Endothelial cell of umbilical vein (primary cell): ENCODE results near the gene MAPK8IP2. TPM values are rescaled to one million over a fixed set of nuclear protein-coding genes. Genes with fewer than 3 reads are reported as not detected.
"Not testable (repeated sequence)": the region's sequence is repeated elsewhere in the genome, so short reads cannot be mapped to it uniquely, and the experiment has no call there.

Experiments
- BruUV-seq: library from RNA; stranded (reverse); fragments of 400-500 nt; replicated peaks from 2 replicates; lab custom pipeline; 2021; lab: Mats Ljungman, UMichigan
- CTCF ChIA-PET: fragments of 300-600, 350-600 bp; sonication (Branson Sonifier 250); formaldehyde crosslinking; loops from one replicate; lab custom pipeline; 2021; ENCODE audit warnings: antibody characterized with exemption, inconsistent platforms; lab: Charles Lee
- POLR2A ChIA-PET: fragments of 300-600, 350-600 bp; sonication (Branson Sonifier 250); formaldehyde crosslinking; loops from one replicate; lab custom pipeline; 2021; ENCODE audit warnings: antibody characterized with exemption, inconsistent platforms; lab: Charles Lee
- DNase-seq: peaks from one replicate; pipeline ENCODE4 v3.0.0-alpha.2; 2011; ENCODE audit warnings: low read depth, low spot score
- FAIRE-seq: peaks from 2 replicates; lab custom pipeline; 2011; peaks lifted over from hg19 to GRCh38; lab: Jason Lieb, UNC
- H2AFZ ChIP-seq: 2 replicates; pipeline ENCODE4 v1.6.0; 2012; ENCODE audit warnings: low read depth, low read length, control low read depth, inconsistent platforms
- H3K27ac ChIP-seq: 2 replicates; pipeline ENCODE4 v1.5.1; 2011; ENCODE audit warnings: low read depth, mild to moderate bottlenecking, control low read depth, low read length, moderate library complexity; ENCODE audit not compliant: insufficient read depth
- H3K27me3 ChIP-seq, 2 experiments: 2 replicates each; pipeline versions ENCODE4 v1.6.0 to v1.6.1; 2011; ENCODE audit warnings: low read length in 2 of 2, mixed read lengths in 1 of 2; ENCODE audit not compliant: control insufficient read depth in 2 of 2, insufficient read depth in 2 of 2
- H3K36me3 ChIP-seq, 2 experiments: 2 replicates in 1 of 2; 3 replicates in 1 of 2; pipeline ENCODE4 v1.5.1; 2011; ENCODE audit warnings: low read length in 2 of 2, mild to moderate bottlenecking in 1 of 2, moderate library complexity in 1 of 2; ENCODE audit not compliant: control insufficient read depth in 2 of 2, insufficient read depth in 2 of 2; ENCODE audit errors: extremely low read depth in 1 of 2
- H3K4me1 ChIP-seq: 3 replicates; pipeline ENCODE4 v1.5.1; 2011; ENCODE audit warnings: mild to moderate bottlenecking, low read length; ENCODE audit not compliant: control insufficient read depth, insufficient read depth; ENCODE audit errors: extremely low read depth
- H3K4me2 ChIP-seq: 2 replicates; pipeline ENCODE4 v1.6.1; 2011; ENCODE audit warnings: low read length, control low read depth, mixed read lengths; ENCODE audit not compliant: insufficient read depth
- H3K4me3 ChIP-seq, 3 experiments: fragments of 200-600 bp in 1 of 3; sonication (generic), shearing (Covaris generic) in 1 of 3; replicated peaks in 1 of 3; 2 replicates each; pipeline ENCODE4 v1.5.1; 2011 to 2016; ENCODE audit warnings: control low read depth in 3 of 3, low read length in 3 of 3, mild to moderate bottlenecking in 2 of 3, inconsistent platforms in 1 of 3, low read depth in 1 of 3, moderate library complexity in 1 of 3; ENCODE audit not compliant: insufficient read depth in 1 of 3
- H3K79me2 ChIP-seq: 2 replicates; pipeline ENCODE4 v1.6.0; 2012; ENCODE audit warnings: low read length, inconsistent platforms; ENCODE audit not compliant: control insufficient read depth, insufficient read depth
- H3K9ac ChIP-seq: replicated peaks from 2 replicates; pipeline ENCODE3; 2011; ENCODE audit warnings: low read length, control low read depth; ENCODE audit not compliant: insufficient read depth; ENCODE audit errors: extremely low read depth
- H3K9me1 ChIP-seq: replicated peaks from 3 replicates; pipeline ENCODE4 v1.6.0; 2011; ENCODE audit warnings: mild to moderate bottlenecking, low read length; ENCODE audit not compliant: control insufficient read depth, insufficient read depth; ENCODE audit errors: extremely low read depth
- H3K9me3 ChIP-seq: replicated peaks from 2 replicates; pipeline ENCODE4 v1.5.1; 2012; ENCODE audit warnings: low read length, inconsistent platforms; ENCODE audit not compliant: control insufficient read depth, insufficient read depth
- H4K20me1 ChIP-seq: replicated peaks from 2 replicates; pipeline ENCODE3; 2011; ENCODE audit warnings: mild to moderate bottlenecking, low read length; ENCODE audit not compliant: control insufficient read depth, insufficient read depth; ENCODE audit errors: extremely low read depth
- EZH2 ChIP-seq: IDR thresholded peaks from 2 replicates; pipeline ENCODE4 v1.6.1; 2012; ENCODE audit warnings: borderline replicate concordance, low read depth, mild to moderate bottlenecking, moderate library complexity, low read length, inconsistent platforms; ENCODE audit not compliant: severe bottlenecking
- FOS ChIP-seq: IDR thresholded peaks from 2 replicates; pipeline ENCODE4 v1.6.1; 2011; ENCODE audit warnings: mild to moderate bottlenecking, low read length, moderate library complexity, borderline replicate concordance; ENCODE audit not compliant: insufficient read depth
- GATA2 ChIP-seq: IDR thresholded peaks from 2 replicates; pipeline ENCODE4 v1.7.0; 2011; ENCODE audit warnings: low read depth, mild to moderate bottlenecking, moderate library complexity, mixed read lengths, low read length; ENCODE audit not compliant: insufficient read length, insufficient read depth
- JUN ChIP-seq: IDR thresholded peaks from 2 replicates; pipeline ENCODE4 v1.6.1; 2011; ENCODE audit warnings: borderline replicate concordance, low read depth; ENCODE audit not compliant: insufficient read length, insufficient read depth
- MAX ChIP-seq: IDR thresholded peaks from 2 replicates; pipeline ENCODE4 v1.6.1; 2011; ENCODE audit not compliant: insufficient read depth, insufficient read length
- MYC ChIP-seq: IDR thresholded peaks from one replicate; pipeline ENCODE4 v1.6.1; 2011; ENCODE audit warnings: mild to moderate bottlenecking, low read depth, low read length
- POLR2A ChIP-seq: IDR thresholded peaks from 2 replicates; pipeline ENCODE4 v1.6.1; 2012; ENCODE audit warnings: low read depth, mild to moderate bottlenecking, control low read depth, low read length
- POLR2AphosphoS5 ChIP-seq: IDR thresholded peaks from 2 replicates; pipeline ENCODE4 v1.6.1; 2012; ENCODE audit warnings: low read depth, mild to moderate bottlenecking, control low read depth, low read length, moderate library complexity; ENCODE audit not compliant: insufficient read depth
- dilution Hi-C: fragments of 300-500 bp; cut with MboI; formaldehyde crosslinking; loops from one replicate; pipeline ENCODE4 v1.15.0; 2019; ENCODE audit warnings: low sequenced_read_pairs; ENCODE audit not compliant: extremely low pct_ligation_motif_present
- intact Hi-C: fragments of 100-400 bp; cut with micrococcal nuclease; formaldehyde crosslinking; loops from one replicate; pipeline ENCODE4 v1.10.0; 2022
- polyA plus RNA-seq, 4 experiments: library from polyadenylated mRNA; depleted of rRNA in 3 of 4; stranded (reverse) in 3 of 4; unstranded in 1 of 4; fragments of >200 nt; gene quantifications; 2 replicates each; pipeline versions ENCODE4 v1.2.1 to v1.2.3, GENCODE V29; 2011 to 2012; ENCODE audit warnings: missing spikeins in 1 of 4
- total RNA-seq: library from RNA; stranded (reverse); gene quantifications from 2 replicates; pipeline ENCODE4 v1.2.3, GENCODE V29; 2021
- TF ChIP-seq, protein P1 (sequence below), 2 donors: IDR thresholded peaks; 1 replicate in 1 of 2; 2 replicates in 1 of 2; pipeline ENCODE4 v1.5.1; 2011; ENCODE audit warnings: low read length in 2 of 2, mild to moderate bottlenecking in 2 of 2, moderate library complexity in 2 of 2, control low read depth in 1 of 2, inconsistent platforms in 1 of 2, low read depth in 1 of 2; ENCODE audit not compliant: insufficient read depth in 1 of 2; ENCODE audit errors: extremely low read depth in 1 of 2

Gene MAPK8IP2
- total and polyA plus RNA-seq, 2 donors (not counting 3 experiments of a cell fraction or from before 2014, with no cell fraction given): 0.21 to 0.31 TPM

DNA sequence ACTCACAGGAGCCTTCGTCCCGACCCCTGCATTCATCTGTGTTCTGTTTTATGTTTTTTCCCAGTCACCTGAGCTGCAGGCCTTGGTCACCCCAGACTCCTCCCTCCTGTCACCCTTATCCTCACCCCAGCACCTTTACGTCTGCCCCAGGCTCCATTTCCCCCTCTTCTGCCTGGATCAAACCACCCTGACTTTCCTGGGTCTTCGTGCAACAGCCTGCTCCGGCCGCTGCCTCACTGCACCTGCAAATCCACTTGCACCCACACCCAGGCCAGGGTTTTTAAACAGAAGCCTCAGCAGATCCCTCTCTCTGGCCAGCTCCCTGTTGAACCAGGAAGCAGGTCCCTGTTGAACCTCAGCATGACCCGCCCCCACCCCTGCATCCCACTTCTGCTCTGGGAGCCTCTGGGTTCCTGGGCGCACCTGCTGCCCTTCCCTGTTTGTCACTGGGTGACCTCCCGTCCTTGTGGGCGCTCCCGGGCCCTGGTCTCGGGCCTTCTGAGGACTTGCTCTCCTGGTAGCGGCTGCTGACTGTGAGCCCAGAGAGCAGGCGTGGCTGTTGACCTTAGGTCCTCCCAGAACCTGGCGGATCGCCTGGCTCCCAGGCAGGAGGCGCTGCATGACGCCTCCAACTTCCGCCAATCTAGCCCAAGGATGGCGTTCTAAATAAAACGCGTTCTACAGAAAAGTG lies 12.8 kb downstream of the MAPK8IP2 start:
- Histone ChIP-seq H3K9me1 (no peaks in the 10 kb centered on the region), H3K4me3 (no peak overlapping the region), H4K20me1 (no peaks in the 10 kb centered on the region), H2AFZ (no peak overlapping the region), H3K79me2 (no peaks in the 10 kb centered on the region), H3K36me3 (no peaks in the 10 kb centered on the region), H3K27ac (no peak overlapping the region), H3K4me2 (no peak overlapping the region), H3K4me1 (no peaks in the 10 kb centered on the region), H3K9ac (no peak overlapping the region), H3K9me3 (no peaks in the 10 kb centered on the region), H3K27me3 (peaks cover 0 to 3% of the 10 kb centered on the region in 2 experiments)
- dilution Hi-C loops (no loop called here), intact Hi-C loops (no loop called here)
- FAIRE-seq (no peak), DNase-seq (no peak)
- ChIA-PET CTCF (no interaction called here), POLR2A (no interaction called here)
- BruUV-seq: no TSS peak
- TF ChIP-seq FOS (no peak), JUN (no peak), GATA2 (no peak), POLR2A (no peak), POLR2AphosphoS5 (no peak), MYC (no peak), EZH2 (no peak), MAX (no peak)
- TF ChIP-seq, protein P1, sequence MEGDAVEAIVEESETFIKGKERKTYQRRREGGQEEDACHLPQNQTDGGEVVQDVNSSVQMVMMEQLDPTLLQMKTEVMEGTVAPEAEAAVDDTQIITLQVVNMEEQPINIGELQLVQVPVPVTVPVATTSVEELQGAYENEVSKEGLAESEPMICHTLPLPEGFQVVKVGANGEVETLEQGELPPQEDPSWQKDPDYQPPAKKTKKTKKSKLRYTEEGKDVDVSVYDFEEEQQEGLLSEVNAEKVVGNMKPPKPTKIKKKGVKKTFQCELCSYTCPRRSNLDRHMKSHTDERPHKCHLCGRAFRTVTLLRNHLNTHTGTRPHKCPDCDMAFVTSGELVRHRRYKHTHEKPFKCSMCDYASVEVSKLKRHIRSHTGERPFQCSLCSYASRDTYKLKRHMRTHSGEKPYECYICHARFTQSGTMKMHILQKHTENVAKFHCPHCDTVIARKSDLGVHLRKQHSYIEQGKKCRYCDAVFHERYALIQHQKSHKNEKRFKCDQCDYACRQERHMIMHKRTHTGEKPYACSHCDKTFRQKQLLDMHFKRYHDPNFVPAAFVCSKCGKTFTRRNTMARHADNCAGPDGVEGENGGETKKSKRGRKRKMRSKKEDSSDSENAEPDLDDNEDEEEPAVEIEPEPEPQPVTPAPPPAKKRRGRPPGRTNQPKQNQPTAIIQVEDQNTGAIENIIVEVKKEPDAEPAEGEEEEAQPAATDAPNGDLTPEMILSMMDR (IDR thresholded peaks at IDR 0.05; ENCODE audit: extremely low read depth in 1 of 2, insufficient read depth in 1 of 2, low read depth in 1 of 2, low read length in 2 of 2): no peak

DNA sequence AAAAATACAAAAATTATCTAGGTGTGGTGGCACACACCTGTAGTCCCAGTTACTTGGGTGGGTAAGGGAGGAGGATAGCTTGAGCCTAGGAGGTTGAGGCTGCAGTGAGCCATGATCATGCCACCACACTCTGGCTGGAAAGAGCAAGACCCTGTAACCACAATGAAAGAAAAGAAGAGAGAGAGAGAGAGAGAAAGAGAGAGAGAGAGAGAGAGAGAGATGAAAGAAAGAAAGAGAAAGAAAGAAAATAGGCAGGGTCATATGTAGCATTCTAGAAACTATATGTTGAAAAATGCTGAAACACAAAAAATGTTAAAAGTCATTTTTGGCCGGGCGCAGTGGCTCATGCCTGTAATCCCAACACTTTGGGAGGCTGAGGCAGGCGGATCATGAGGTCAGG lies 13.7 kb downstream of the MAPK8IP2 start:
- H2AFZ ChIP-seq, H3K79me2 ChIP-seq, H3K4me2 ChIP-seq, H3K9me3 ChIP-seq, H3K27me3 ChIP-seq, H3K36me3 ChIP-seq, BruUV-seq, H3K4me3 ChIP-seq, H3K4me1 ChIP-seq, POLR2A ChIA-PET, H3K9me1 ChIP-seq, DNase-seq, H3K9ac ChIP-seq, H3K27ac ChIP-seq, intact Hi-C loops, FAIRE-seq, dilution Hi-C loops, H4K20me1 ChIP-seq: not testable (repeated sequence)
- CTCF ChIA-PET: interaction anchor here (0.9 kb wide), 1 partner anchor 28 kb away, joined by 3 read pairs; no protein-coding TSS in a partner anchor
